Measurements from ENCODE around the gene HSD17B1.

Gene HSD17B1

DNA sequence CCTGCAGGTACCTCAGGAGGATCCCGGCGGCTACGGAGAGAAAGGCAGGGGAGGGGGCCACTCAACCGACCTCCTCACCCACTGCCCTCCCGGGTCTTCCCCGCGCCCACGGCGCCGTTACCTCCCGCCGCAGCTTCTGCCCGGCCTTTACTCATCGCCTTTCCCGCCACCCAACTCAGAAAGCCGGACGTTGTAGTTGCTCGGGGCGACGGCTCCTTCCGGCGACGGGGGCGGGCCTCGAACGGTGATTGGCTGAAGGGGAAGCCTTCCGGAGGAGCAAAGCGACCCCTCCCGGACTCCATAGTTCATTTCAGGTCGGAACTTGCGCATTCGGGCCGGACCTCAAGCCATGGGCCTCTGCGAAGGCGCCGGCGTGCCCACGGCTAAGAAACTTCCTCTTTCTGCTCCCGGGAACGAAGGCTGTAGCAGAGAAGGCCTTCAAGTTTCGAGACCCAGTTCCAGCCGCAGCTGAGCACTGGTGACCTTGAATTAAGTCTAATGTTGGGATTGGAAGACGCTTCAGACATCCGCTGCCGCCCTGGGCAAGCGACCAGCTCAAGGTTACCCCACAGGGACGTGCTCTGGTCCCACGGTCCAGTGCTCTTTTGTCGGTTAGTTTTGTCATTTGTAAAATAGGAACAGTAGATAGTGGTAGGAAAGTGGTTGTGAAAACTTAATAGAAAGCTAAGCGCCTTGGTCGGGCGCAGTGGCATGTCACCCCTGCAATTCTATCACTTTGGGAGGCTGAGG, 25.0 kb downstream of the HSD17B1 start, which contains the start of gene PSMC3IP:
TSS of gene PSMC3IP (minus strand) at position 198 of the 750 bp plus-strand sequence. CDS start at position 155, 43 bp downstream.
- POLR2A ChIA-PET, result interaction anchor here (0.6 to 1.3 kb wide), 5 partner anchors 9 to 229 kb away, joined by 3 to 5 read pairs (median 3); partner anchors contain the start of gene TUBG1

DNA sequence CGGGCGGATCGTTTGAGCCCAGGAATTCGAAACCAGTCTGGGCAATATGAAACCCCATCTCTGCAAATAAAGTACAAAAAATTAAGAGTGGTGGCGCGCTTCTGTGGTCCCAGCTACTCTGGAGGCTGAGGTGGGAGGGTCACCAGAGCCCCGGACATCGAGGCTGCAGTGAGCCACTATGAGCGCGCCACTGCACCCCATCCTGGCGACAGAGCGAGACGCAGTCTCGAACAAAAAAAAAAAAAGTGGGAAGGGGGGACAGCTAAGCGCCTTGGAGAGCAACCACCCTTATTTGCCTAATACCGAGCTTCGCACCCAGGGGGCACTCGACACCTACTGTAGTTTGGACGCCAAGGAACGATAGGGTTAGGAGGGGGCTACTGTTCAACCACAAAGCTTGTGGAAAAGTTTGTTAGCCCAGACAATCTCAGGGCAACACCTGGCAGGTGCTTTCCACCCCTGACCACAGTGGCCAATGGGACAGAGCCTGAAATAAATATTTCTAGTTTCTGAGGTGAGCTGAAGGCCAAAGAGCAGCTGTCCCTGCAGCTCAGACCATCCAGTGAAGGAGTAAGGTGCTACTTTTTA, 25.7 kb downstream of the HSD17B1 start:
- ChIA-PET POLR2A (interaction anchor here (0.6 to 1.3 kb wide), 10 partner anchors 9 to 362 kb away, joined by 3 to 8 read pairs (median 4); partner anchors contain the start of genes NAGLU and TUBG1), CTCF (interaction anchor here (0.7 to 8.4 kb wide), 57 partner anchors 10 to 519 kb away, joined by 3 to 120 read pairs (median 6); partner anchors contain the start of genes BECN1, CCR10, COASY and MLX)
- TF ChIP-seq, protein P1, sequence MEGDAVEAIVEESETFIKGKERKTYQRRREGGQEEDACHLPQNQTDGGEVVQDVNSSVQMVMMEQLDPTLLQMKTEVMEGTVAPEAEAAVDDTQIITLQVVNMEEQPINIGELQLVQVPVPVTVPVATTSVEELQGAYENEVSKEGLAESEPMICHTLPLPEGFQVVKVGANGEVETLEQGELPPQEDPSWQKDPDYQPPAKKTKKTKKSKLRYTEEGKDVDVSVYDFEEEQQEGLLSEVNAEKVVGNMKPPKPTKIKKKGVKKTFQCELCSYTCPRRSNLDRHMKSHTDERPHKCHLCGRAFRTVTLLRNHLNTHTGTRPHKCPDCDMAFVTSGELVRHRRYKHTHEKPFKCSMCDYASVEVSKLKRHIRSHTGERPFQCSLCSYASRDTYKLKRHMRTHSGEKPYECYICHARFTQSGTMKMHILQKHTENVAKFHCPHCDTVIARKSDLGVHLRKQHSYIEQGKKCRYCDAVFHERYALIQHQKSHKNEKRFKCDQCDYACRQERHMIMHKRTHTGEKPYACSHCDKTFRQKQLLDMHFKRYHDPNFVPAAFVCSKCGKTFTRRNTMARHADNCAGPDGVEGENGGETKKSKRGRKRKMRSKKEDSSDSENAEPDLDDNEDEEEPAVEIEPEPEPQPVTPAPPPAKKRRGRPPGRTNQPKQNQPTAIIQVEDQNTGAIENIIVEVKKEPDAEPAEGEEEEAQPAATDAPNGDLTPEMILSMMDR (IDR thresholded peaks at IDR 0.05; ENCODE audit: control extremely low read depth, extremely low read depth, low read depth, missing control alignments), result peak; percentile 75
- DNase-seq (ENCODE audit: extremely low spot score), result peak; percentile 87

More for the DNA sequence above, 25.0 kb downstream of the HSD17B1 start, which contains the start of gene PSMC3IP:
- DNase-seq (ENCODE audit: extremely low spot score), result peak; percentile 98
- CTCF ChIA-PET, result interaction anchor here (0.7 to 8.4 kb wide), 55 partner anchors 10 to 520 kb away, joined by 3 to 120 read pairs (median 6); partner anchors contain the start of genes BECN1, CCR10, COASY and MLX
- TF ChIP-seq, protein P1 (IDR thresholded peaks at IDR 0.05; ENCODE audit: control extremely low read depth, extremely low read depth, low read depth, missing control alignments), result peak; percentile 36

DNA sequence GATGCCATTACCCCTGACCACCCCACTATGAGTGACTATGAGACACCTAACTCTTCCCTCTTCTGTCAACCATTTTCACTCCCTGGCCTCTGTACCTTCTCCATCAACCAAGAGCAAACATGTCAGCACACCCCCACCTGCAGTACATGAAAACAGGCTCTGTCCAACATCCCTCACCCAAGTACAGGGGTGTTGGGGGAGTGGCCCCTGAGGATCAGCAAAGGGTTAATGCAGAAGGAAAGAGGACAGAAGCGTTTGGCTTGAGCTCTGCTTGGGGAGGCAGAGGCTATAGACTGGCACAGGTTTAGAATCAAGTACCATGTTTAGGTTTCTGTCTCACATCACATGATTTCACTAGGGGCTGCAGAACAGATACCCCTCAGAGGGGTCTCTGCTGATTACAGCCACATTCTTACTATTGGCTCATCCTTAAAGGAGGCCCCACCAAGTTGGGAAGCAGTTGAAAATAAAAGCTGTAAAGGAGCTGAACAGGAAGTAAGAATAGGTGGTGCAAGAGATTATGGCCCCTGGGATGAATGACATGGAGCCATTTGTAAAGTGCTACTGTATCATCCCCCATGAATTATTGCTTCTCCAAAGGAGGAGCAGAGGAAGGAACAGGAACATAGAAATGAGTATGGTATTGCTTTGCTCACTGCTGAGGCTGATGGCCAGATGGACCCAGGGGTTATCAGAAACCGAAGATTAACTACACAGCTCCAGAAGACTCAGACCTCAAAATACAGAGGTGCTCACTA, 27.2 kb downstream of the HSD17B1 start:
- CTCF ChIA-PET, result interaction anchor here (0.8 to 8.4 kb wide), 12 partner anchors 8 to 244 kb away, joined by 3 to 120 read pairs (median 20); partner anchors contain the start of genes BECN1, CCR10, MLX and PLEKHH3
- POLR2A ChIA-PET, result interaction anchor here (1.1 kb wide), 1 partner anchor 8 kb away, joined by 8 read pairs; no protein-coding TSS in a partner anchor
- DNase-seq (ENCODE audit: extremely low spot score), result no peak
- TF ChIP-seq, protein P1 (IDR thresholded peaks at IDR 0.05; ENCODE audit: control extremely low read depth, extremely low read depth, low read depth, missing control alignments), result no peak

DNA sequence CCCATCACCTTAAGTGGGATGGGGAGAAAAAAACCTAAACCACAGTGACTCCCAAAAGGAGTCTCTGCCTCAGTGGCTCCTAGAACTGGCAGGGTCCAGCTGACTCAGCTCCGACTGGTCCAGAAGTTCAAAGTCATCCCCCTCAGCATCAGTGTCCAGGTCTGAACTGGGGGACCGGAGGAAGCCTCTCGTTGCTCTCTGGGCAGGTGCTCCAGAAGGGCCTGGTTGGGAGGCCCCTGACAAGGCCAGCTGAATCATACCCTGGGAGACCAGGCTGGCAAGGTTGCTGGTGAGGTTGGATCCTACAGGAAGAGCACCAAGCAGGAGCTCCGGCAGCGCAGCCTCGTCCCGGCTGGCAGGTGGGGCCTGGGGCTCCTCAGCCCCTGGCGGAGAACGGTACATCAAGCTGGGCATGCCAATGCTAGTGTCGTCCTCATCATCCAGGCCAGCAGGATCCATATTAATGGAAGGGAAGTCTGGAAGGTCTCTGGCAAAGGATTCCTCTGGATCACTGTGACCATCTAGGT, 29.1 kb downstream of the HSD17B1 start:
- ChIA-PET CTCF (interaction anchor here (1.0 to 8.4 kb wide), 5 partner anchors 8 to 179 kb away, joined by 3 to 120 read pairs (median 5); partner anchors contain the start of genes RAMP2, RETREG3 and TUBG1), POLR2A (no interaction called here)
- TF ChIP-seq, protein P1 (IDR thresholded peaks at IDR 0.05; ENCODE audit: control extremely low read depth, extremely low read depth, low read depth, missing control alignments), result no peak
- no peak for DNase-seq (ENCODE audit: extremely low spot score)

DNA sequence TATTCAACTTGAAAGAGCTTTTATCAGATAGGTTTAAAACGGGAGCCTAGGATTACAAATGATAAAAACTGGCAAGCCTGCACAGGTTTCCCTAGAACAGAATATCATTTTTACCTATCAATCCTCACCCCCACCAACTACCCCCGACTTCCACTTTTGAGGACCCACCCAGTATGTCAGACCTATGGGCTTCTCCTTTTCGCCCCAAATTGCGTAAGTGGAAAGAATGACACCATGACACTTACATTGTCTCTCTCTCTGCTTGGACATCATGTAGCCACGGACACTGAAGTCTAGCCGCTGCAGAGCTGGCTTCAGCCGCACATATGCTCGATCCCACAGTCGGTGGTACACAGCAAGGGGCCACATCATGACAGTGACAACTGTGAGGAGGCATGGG, 32.2 kb downstream of the HSD17B1 start:
- TF ChIP-seq, protein P1 (IDR thresholded peaks at IDR 0.05; ENCODE audit: control extremely low read depth, extremely low read depth, low read depth, missing control alignments), result no peak
- ChIA-PET POLR2A (interaction anchor here (0.7 kb wide), 1 partner anchor 61 kb away, joined by 9 read pairs; no protein-coding TSS in a partner anchor), CTCF (interaction anchor here (8.4 kb wide), 1 partner anchor 19 kb away, joined by 120 read pairs; the partner anchor contains the start of genes RETREG3 and TUBG1)
- DNase-seq (ENCODE audit: extremely low spot score), result no peak

Measured in GM10248 (cell line).